HepG2 (cell line): ENCODE measurements around the gene MAP1LC3B. TPM values are rescaled to one million over a fixed set of nuclear protein-coding genes. Genes with fewer than 3 reads are reported as not detected.
A peak's percentile ranks its signal among the peaks of the same experiment; 100 is the strongest.

Experiments
- BRCA1 ChIP-seq: sonication (generic); formaldehyde crosslinking; IDR thresholded peaks from 2 replicates; pipeline ENCODE4 v1.4.0; 2020; ENCODE audit warnings: missing genetic modification reagents
- DNMT3B ChIP-seq: conservative IDR thresholded peaks from 2 replicates; pipeline ENCODE4 v1.6.1; 2016; ENCODE audit warnings: missing biosample characterization, control low read depth
- GZF1 ChIP-seq: sonication (generic); formaldehyde crosslinking; IDR thresholded peaks from 2 replicates; pipeline ENCODE4 v1.5.1; 2020; ENCODE audit warnings: mild to moderate bottlenecking, missing genetic modification reagents
- HOXA7 ChIP-seq: sonication (generic); formaldehyde crosslinking; IDR thresholded peaks from 2 replicates; pipeline ENCODE4 v1.8.1; 2022; ENCODE audit warnings: mild to moderate bottlenecking, missing genetic modification reagents, moderate library complexity
- KDM5A ChIP-seq: fragments of 200-600 bp; sonication (generic); IDR thresholded peaks from 2 replicates; pipeline ENCODE4 v1.7.0; 2018; ENCODE audit warnings: antibody characterized with exemption, mild to moderate bottlenecking, low read length, borderline replicate concordance
- NPAS2 ChIP-seq: sonication (generic); formaldehyde crosslinking; IDR thresholded peaks from 2 replicates; pipeline ENCODE4 v1.8.0; 2022; ENCODE audit warnings: mild to moderate bottlenecking, missing genetic modification reagents, borderline replicate concordance
- POGZ ChIP-seq: sonication (generic); formaldehyde crosslinking; IDR thresholded peaks from 2 replicates; pipeline ENCODE4 v1.4.0; 2020; ENCODE audit warnings: mild to moderate bottlenecking, missing genetic modification reagents
- SIN3B ChIP-seq: fragments of 150-350 bp; IDR thresholded peaks from 2 replicates; pipeline ENCODE4 v1.6.1; 2014; ENCODE audit warnings: low read length
- U2AF2 ChIP-seq: fragments of 200-400 bp; formaldehyde crosslinking; IDR thresholded peaks from 2 replicates; pipeline ENCODE4 v1.6.1; 2017; ENCODE audit warnings: low read depth, mild to moderate bottlenecking, low read length
- ZBTB21 ChIP-seq: sonication (generic); formaldehyde crosslinking; IDR thresholded peaks from 2 replicates; pipeline ENCODE4 v1.4.0; 2020; ENCODE audit warnings: missing genetic modification reagents
- ZNF160 ChIP-seq: sonication (generic); formaldehyde crosslinking; IDR thresholded peaks from 2 replicates; pipeline ENCODE4 v1.8.0; 2022; ENCODE audit warnings: mild to moderate bottlenecking, inconsistent platforms, missing genetic modification reagents
- ZNF235 ChIP-seq: sonication (generic); formaldehyde crosslinking; IDR thresholded peaks from 2 replicates; pipeline ENCODE4 v1.8.1; 2023; ENCODE audit warnings: mild to moderate bottlenecking, missing genetic modification reagents, borderline replicate concordance
- ZNF292 ChIP-seq: sonication (generic); formaldehyde crosslinking; IDR thresholded peaks from 2 replicates; pipeline ENCODE4 v1.8.1; 2022; ENCODE audit warnings: mild to moderate bottlenecking, low read depth, missing genetic modification reagents, borderline replicate concordance
- ZNF720 ChIP-seq: sonication (generic); formaldehyde crosslinking; IDR thresholded peaks from 2 replicates; pipeline ENCODE4 v1.4.0; 2020; ENCODE audit warnings: missing genetic modification reagents
- ZNF777 ChIP-seq: sonication (generic); formaldehyde crosslinking; IDR thresholded peaks from 2 replicates; pipeline ENCODE4 v1.4.0; 2020; ENCODE audit warnings: missing genetic modification reagents
- polyA plus RNA-seq, 8 experiments: library from polyadenylated mRNA; depleted of rRNA in 3 of 8; stranded (reverse) in 7 of 8; unstranded in 1 of 8; fragments of >200 nt; fragmentation: Illumina TruSeq in 4 of 8; extraction: Trizol in 4 of 8; gene quantifications; 2 replicates each; pipeline versions ENCODE4 v1.2.1 to v1.2.3, GENCODE V29; 2011 to 2016; ENCODE audit warnings: low read depth in 4 of 8, missing spikeins in 1 of 8, mixed read lengths in 1 of 8; ENCODE audit not compliant: insufficient read depth in 1 of 8
- total RNA-seq, 5 experiments: library from RNA; depleted of rRNA; stranded (reverse); fragments of >200 nt; fragmentation: Illumina TruSeq; extraction: Trizol; gene quantifications; 2 replicates each; pipeline ENCODE4 v1.2.3, GENCODE V29; 2016; ENCODE audit warnings: low read depth in 1 of 5
- TF ChIP-seq, protein P1 (sequence below): sonication (generic); formaldehyde crosslinking; IDR thresholded peaks from 2 replicates; pipeline ENCODE4 v1.4.0; 2020; ENCODE audit warnings: mild to moderate bottlenecking, missing genetic modification reagents
- TF ChIP-seq, protein P2 (sequence below): sonication (generic); formaldehyde crosslinking; IDR thresholded peaks from 2 replicates; pipeline ENCODE4 v1.5.0; 2020; ENCODE audit warnings: mild to moderate bottlenecking, missing genetic modification reagents, moderate library complexity
- TF ChIP-seq, protein P3 (sequence below): sonication (generic); formaldehyde crosslinking; IDR thresholded peaks from 2 replicates; pipeline ENCODE4 v1.4.0; 2020; ENCODE audit warnings: missing genetic modification reagents
- TF ChIP-seq, protein P4 (sequence below): sonication (generic); formaldehyde crosslinking; IDR thresholded peaks from 2 replicates; pipeline ENCODE4 v1.8.1; 2023; ENCODE audit warnings: mild to moderate bottlenecking, inconsistent platforms, moderate library complexity, missing genetic modification reagents, borderline replicate concordance
- TF ChIP-seq, protein P5 (sequence below): sonication (generic); formaldehyde crosslinking; IDR thresholded peaks from 2 replicates; pipeline ENCODE4 v1.4.0; 2020; ENCODE audit warnings: missing genetic modification reagents
- TF ChIP-seq, protein P6 (sequence below): sonication (generic); formaldehyde crosslinking; IDR thresholded peaks from 2 replicates; pipeline ENCODE4 v1.4.0; 2020; ENCODE audit warnings: mild to moderate bottlenecking, missing genetic modification reagents

Gene MAP1LC3B
- total and polyA plus RNA-seq, 2 of the 13 experiments (the other 11 are each of a cell fraction or from before 2014, with no cell fraction given): 15.7 to 37.4 TPM

DNA sequence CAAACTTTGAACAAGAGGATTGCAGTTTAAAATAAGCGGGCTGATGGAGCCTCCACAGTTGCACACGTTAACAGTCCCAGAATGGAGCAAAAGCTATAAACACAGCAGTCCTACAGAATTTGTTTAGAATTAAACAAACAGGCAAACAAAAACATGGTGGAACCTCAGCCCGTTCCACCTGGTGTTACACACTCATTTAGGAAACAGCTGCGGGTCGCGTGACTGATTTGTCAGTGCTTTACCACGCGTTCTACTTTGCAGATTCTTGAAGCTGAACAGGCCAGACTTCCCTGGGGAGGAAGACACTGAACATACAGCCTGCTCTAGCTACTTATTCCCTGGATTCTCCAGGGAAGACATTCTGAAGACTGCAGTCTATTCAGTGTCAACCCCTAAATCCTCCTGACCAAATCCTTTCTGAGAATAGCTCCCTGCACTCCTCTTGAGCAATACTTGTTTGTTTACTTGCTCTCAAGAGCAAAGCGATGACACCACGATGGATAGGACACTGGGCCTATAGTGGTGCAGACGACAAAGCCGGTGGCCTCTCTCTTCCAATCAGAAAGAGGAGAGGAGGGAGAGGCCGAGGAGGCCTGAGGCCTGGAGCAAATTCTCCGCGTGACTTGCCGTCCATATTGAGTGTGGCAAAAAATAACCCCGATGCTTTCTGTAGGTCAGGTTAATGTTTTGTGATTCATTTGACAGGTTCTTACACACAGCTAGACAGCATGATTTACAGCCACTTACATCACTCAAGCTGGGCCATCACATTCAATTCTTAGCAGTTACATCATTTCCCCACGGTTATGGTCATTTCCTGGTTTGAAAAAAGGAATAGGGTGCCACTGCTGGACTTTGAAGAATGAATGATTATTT lies 4.0 kb upstream of the MAP1LC3B start (continued):
- TF ChIP-seq, protein P1, sequence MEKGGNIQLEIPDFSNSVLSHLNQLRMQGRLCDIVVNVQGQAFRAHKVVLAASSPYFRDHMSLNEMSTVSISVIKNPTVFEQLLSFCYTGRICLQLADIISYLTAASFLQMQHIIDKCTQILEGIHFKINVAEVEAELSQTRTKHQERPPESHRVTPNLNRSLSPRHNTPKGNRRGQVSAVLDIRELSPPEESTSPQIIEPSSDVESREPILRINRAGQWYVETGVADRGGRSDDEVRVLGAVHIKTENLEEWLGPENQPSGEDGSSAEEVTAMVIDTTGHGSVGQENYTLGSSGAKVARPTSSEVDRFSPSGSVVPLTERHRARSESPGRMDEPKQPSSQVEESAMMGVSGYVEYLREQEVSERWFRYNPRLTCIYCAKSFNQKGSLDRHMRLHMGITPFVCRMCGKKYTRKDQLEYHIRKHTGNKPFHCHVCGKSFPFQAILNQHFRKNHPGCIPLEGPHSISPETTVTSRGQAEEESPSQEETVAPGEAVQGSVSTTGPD: no peak
- TF ChIP-seq HOXA7 (CRISPR knock-in tag): no peak
- TF ChIP-seq, protein P2, sequence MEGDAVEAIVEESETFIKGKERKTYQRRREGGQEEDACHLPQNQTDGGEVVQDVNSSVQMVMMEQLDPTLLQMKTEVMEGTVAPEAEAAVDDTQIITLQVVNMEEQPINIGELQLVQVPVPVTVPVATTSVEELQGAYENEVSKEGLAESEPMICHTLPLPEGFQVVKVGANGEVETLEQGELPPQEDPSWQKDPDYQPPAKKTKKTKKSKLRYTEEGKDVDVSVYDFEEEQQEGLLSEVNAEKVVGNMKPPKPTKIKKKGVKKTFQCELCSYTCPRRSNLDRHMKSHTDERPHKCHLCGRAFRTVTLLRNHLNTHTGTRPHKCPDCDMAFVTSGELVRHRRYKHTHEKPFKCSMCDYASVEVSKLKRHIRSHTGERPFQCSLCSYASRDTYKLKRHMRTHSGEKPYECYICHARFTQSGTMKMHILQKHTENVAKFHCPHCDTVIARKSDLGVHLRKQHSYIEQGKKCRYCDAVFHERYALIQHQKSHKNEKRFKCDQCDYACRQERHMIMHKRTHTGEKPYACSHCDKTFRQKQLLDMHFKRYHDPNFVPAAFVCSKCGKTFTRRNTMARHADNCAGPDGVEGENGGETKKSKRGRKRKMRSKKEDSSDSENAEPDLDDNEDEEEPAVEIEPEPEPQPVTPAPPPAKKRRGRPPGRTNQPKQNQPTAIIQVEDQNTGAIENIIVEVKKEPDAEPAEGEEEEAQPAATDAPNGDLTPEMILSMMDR: peak; percentile 14; the same call in 1 of the 2 replicates
- no peak for TF ChIP-seq POGZ
- no peak for TF ChIP-seq NPAS2 (CRISPR knock-in tag)
- TF ChIP-seq ZNF292 (CRISPR knock-in tag): no peak; the same call in 1 of the 2 replicates
- TF ChIP-seq, protein P3, sequence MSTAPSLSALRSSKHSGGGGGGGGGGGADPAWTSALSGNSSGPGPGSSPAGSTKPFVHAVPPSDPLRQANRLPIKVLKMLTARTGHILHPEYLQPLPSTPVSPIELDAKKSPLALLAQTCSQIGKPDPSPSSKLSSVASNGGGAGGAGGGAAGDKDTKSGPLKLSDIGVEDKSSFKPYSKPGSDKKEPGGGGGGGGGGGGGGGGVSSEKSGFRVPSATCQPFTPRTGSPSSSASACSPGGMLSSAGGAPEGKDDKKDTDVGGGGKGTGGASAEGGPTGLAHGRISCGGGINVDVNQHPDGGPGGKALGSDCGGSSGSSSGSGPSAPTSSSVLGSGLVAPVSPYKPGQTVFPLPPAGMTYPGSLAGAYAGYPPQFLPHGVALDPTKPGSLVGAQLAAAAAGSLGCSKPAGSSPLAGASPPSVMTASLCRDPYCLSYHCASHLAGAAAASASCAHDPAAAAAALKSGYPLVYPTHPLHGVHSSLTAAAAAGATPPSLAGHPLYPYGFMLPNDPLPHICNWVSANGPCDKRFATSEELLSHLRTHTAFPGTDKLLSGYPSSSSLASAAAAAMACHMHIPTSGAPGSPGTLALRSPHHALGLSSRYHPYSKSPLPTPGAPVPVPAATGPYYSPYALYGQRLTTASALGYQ (CRISPR knock-in tag): peak; percentile 58; the same call in 1 of the 2 replicates
- TF ChIP-seq ZNF235 (CRISPR knock-in tag): no peak
- TF ChIP-seq SIN3B: no peak
- peak; percentile 97 for TF ChIP-seq ZBTB21
- 0 out of 2 replicates have a peak, but pooled peaks have one; percentile 12 for TF ChIP-seq DNMT3B (CRISPR knock-in tag)
- TF ChIP-seq GZF1 (CRISPR knock-in tag): peak; percentile 27; the same call in 1 of the 2 replicates
- TF ChIP-seq ZNF720 (CRISPR knock-in tag): no peak
- TF ChIP-seq ZNF777: 0 out of 2 replicates have a peak, but pooled peaks have one; percentile 30
- no peak for TF ChIP-seq U2AF2
- TF ChIP-seq ZNF160 (CRISPR knock-in tag): no peak
- TF ChIP-seq, protein P4, sequence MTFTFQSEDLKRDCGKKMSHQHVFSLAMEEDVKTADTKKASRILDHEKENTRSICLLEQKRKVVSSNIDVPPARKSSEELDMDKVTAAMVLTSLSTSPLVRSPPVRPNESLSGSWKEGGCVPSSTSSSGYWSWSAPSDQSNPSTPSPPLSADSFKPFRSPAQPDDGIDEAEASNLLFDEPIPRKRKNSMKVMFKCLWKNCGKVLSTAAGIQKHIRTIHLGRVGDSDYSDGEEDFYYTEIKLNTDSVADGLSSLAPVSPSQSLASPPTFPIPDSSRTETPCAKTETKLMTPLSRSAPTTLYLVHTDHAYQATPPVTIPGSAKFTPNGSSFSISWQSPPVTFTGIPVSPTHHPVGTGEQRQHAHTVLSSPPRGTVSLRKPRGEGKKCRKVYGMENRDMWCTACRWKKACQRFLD: no peak
- TF ChIP-seq, protein P5, sequence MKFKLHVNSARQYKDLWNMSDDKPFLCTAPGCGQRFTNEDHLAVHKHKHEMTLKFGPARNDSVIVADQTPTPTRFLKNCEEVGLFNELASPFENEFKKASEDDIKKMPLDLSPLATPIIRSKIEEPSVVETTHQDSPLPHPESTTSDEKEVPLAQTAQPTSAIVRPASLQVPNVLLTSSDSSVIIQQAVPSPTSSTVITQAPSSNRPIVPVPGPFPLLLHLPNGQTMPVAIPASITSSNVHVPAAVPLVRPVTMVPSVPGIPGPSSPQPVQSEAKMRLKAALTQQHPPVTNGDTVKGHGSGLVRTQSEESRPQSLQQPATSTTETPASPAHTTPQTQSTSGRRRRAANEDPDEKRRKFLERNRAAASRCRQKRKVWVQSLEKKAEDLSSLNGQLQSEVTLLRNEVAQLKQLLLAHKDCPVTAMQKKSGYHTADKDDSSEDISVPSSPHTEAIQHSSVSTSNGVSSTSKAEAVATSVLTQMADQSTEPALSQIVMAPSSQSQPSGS: peak; percentile 87
- TF ChIP-seq BRCA1 (CRISPR knock-in tag): no peak; the same call in 1 of the 2 replicates
- TF ChIP-seq KDM5A: no peak; the same call in 1 of the 2 replicates
- TF ChIP-seq, protein P6, sequence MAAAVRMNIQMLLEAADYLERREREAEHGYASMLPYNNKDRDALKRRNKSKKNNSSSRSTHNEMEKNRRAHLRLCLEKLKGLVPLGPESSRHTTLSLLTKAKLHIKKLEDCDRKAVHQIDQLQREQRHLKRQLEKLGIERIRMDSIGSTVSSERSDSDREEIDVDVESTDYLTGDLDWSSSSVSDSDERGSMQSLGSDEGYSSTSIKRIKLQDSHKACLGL: no peak
